DMS53 treated with DMSO at 0.1 percent for 48 hours (cell line): Measurements from ENCODE around the gene RANBP17.
"Not testable (repeated sequence)": the region's sequence is repeated elsewhere in the genome, so short reads cannot be mapped to it uniquely, and the experiment has no call there.

ENCODE experiments used
- DNase-seq: peaks from one replicate; lab custom pipeline; 2025; ENCODE audit not compliant: unreplicated experiment; lab: John Stamatoyannopoulos, UW

RANBP17 gene

DNA sequence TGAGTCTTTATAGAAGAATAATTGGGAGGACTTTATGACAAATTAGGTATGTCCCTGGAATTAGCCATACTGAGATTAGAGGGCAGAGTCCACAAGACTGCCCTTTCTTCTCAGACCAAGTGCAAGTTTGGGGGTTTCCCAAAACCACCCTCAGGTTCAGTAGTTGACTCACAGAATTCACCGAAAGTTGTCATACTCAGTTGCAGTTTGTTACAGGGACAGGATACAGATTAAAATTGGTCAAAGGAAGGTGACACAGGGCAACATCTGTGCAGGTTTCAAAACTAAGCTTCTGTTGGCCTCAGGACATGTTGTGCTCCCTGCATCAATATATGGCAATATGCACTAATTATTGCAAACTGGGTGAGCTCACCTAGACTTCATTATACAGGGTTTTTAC, 3.8 kb downstream of the RANBP17 start:
- DNase-seq, result no peak

DNA sequence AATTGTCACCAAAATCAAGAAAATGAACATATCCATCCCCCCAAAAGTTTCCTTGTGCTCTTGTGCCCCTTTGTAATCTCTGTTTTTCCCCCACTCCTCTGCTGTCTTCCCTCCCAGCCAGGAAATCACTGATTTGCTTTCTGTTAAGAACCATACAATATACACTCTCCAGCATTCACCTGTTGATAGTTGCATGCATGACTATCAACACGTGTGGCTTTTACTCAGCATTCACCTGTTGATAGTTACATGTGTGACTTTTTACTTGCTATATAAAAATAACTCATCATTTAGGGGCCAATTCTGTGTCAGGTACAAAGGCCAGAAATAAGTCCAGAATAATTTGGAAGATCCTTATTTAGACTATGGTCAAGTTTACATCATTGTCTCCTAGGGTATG, 6.0 kb downstream of the RANBP17 start:
- DNase-seq, result no peak

- DNase-seq, result not testable (repeated sequence)
Observed at GRCh38 chr5:170870390-170870789, 8.6 kb downstream of the RANBP17 start.

DNA sequence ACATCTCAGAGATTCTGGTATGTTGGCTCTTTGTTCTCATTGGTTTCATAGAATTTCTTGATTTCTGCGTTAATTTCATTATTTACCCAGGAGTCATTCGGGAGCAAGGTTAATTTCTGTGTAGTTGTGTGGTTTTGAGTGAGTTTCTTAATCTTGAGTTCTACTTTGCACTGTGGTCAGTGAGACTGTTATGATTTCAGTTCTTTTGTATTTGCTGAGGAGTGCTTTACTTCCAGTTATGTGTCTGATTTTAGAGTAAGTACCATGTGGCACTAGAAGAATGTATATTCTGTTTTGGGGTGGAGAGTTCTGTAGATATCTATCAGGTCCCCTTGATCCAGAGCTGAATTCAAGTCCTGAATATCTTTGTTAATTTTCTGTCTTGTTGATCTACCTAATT, 12.2 kb downstream of the RANBP17 start:
- DNase-seq, result no peak

- no peak for DNase-seq
Observed at GRCh38 chr5:170875811-170876210, 14.0 kb downstream of the RANBP17 start.

- no peak for DNase-seq
Observed at GRCh38 chr5:170880084-170880483, 18.3 kb downstream of the RANBP17 start.

- no peak for DNase-seq
Observed at GRCh38 chr5:170882345-170882744, 20.5 kb downstream of the RANBP17 start.

- DNase-seq, result no peak
Observed at GRCh38 chr5:170885256-170885655, 23.4 kb downstream of the RANBP17 start.

GRCh38 chr5:170885809-170886208, 24.0 kb downstream of the RANBP17 start:
- no peak for DNase-seq

DNA sequence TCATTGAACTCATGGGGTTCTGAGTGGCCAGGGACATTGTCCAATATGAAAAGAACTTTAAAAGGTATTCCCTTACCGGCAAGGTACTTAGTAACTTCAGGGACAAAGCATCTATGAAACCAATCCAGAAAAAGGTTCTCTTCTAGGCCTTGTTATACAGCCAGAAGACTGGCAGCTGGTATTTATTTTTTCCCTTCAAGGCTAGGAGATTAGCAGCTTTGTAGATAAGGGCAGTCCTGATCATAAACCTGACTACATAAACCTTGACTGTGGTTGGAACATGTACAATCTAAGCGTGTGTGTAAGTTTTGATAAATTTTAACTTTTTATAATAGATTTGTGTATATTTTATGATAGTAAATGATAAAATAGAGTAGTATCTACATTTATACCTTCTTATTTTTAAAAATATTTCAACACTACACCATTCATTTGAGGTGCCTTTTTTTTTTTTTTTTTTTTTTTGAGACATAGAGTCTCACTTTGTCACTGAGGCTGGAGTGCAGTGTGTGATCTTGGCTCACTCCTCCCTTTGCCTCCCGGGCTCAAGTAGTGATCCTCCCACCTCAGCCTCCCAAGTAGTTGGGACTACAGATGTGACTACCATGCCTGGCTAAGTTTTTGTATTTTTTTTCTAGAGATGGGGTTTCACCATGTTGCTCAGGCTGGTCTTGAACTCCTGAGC, 24.5 kb downstream of the RANBP17 start:
- no peak for DNase-seq

DNA sequence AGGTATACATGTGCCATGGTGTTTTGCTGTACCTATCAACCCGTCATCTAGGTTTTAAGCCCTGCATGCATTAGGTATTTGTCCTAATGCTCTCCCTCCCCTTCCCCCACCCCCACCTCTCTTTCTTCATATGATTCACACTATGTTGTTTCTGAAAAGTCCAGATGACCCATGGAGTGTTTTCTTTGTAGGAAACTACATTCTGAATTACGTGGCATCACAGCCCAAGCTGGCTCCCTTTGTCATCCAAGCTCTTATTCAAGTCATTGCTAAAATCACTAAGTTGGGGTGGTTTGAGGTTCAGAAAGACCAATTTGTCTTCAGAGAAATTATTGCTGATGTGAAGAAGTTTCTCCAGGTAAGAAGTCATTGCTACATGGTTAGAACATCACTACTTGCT, 30.4 kb downstream of the RANBP17 start:
- no peak for DNase-seq

- DNase-seq, result no peak
Observed at GRCh38 chr5:170894665-170895064, 32.8 kb downstream of the RANBP17 start.

DNA sequence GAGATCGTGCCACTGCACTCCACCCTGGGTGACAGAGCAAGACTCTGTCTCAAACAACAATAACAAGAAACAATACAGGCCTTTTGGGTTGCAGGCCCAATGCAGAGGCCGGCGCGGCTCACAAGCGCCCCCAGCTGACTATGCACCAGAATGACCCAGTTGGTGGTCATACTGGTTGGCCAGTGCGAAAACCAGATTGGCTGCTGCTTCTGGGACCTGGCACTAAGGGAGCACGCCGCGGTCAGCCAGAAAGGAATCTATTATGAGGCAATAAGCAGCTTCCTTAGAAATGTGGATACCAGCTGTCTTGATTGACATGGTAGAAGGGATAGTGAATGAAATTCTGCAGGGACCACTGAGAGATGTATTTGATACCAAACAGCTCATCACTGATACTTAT, 35.0 kb downstream of the RANBP17 start:
- DNase-seq, result no peak

GRCh38 chr5:170903075-170903474, 41.3 kb downstream of the RANBP17 start:
- no peak for DNase-seq

GRCh38 chr5:170907758-170908157, 45.9 kb downstream of the RANBP17 start:
- no peak for DNase-seq

GRCh38 chr5:170913573-170913972, 51.8 kb downstream of the RANBP17 start:
- no peak for DNase-seq

DNA sequence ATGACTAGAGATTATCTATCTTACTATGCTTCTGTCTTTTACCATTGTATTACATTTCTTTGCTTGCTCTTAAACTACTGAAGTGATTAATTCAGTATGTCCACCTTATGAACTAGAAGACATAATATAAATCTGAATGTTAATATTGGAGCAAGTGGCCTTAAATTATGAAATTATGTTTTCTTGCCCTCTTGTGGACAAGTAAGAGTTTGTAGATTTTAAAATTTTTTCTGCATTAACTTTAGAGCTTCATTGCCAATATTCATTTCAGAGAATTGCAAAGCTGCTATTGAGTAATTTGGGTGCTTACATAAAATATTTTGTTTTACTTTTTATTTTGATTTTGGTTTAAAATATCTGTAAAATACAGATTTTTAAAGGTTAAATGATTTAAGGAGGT, 55.3 kb downstream of the RANBP17 start:
- no peak for DNase-seq

- no peak for DNase-seq
Observed at GRCh38 chr5:170920196-170920595, 58.4 kb downstream of the RANBP17 start.

DNA sequence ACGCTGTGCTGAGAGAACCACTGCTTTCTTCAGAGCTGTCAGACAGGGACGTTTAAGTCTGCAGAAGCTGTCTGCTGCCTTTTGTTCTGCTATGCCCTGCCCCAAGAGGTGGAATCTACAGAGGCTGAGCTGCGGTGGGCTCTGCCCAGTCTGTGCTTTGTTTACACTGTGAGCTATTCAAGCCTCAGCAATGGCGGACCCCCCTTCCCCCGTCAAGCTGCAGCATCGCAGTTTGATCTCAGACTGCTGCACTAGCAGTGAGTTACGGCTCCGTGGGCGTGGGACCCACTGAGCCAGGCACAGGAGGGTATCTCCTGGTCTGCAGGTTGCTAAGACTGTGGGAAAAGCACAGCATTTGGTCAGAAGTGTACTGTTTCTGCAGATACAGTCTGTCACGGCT, 60.5 kb downstream of the RANBP17 start:
- DNase-seq, result not testable (repeated sequence)

- no peak for DNase-seq
Observed at GRCh38 chr5:170923910-170924620, 62.2 kb downstream of the RANBP17 start.

- not testable (repeated sequence) for DNase-seq
Observed at GRCh38 chr5:170935534-170936218, 73.9 kb downstream of the RANBP17 start.

- no peak for DNase-seq
Observed at GRCh38 chr5:170937072-170937471, 75.3 kb downstream of the RANBP17 start.
